Caco-2 (cell line): ENCODE results near the gene NFKB2. TPM values are rescaled to one million over a fixed set of nuclear protein-coding genes. Genes with fewer than 3 reads are reported as not detected.

Source experiments
- BruUV-seq: library from RNA; stranded (reverse); fragments of 400-500 nt; replicated peaks from 2 replicates; lab custom pipeline; 2021; lab: Mats Ljungman, UMichigan
- CTCF ChIA-PET: fragments of 300-600 bp; sonication (Branson Sonifier 250); formaldehyde crosslinking; loops from one replicate; lab custom pipeline; 2022; ENCODE audit warnings: antibody characterized with exemption; lab: Charles Lee
- POLR2A ChIA-PET: fragments of 300-600 bp; sonication (Branson Sonifier 250); formaldehyde crosslinking; loops from one replicate; lab custom pipeline; 2022; ENCODE audit warnings: antibody characterized with exemption; lab: Charles Lee
- DNase-seq, 2 experiments: peaks; one replicate each; pipeline versions ENCODE4 v3.0.0 to v3.0.0-alpha.2; 2020 to 2022
- H3K27me3 ChIP-seq: replicated peaks from 2 replicates; pipeline ENCODE4 v1.6.0; 2011; ENCODE audit warnings: low read length; ENCODE audit not compliant: control insufficient read depth, insufficient read depth
- H3K36me3 ChIP-seq: 2 replicates; pipeline ENCODE4 v1.5.1; 2011; ENCODE audit warnings: low read length; ENCODE audit not compliant: control insufficient read depth, insufficient read depth
- H3K4me1 ChIP-seq: fragments of 250-450 bp; sonication (Bioruptor Pico); 2 replicates; pipeline ENCODE4 v1.5.1; 2020; ENCODE audit warnings: mild to moderate bottlenecking
- H3K4me3 ChIP-seq: 2 replicates; pipeline ENCODE4 v1.5.1; 2011; ENCODE audit warnings: low read depth, mild to moderate bottlenecking, control low read depth, low read length
- H3K9me3 ChIP-seq: fragments of 250-450 bp; sonication (Bioruptor Pico); 2 replicates; pipeline ENCODE4 v1.5.1; 2020; ENCODE audit warnings: mild to moderate bottlenecking, moderate library complexity
- H3K27ac Mint-ChIP-seq: one replicate; pipeline ENCODE4 v1.8.0; 2022; ENCODE audit warnings: mixed read lengths; ENCODE audit not compliant: unreplicated experiment
- H3K27me3 Mint-ChIP-seq: one replicate; pipeline ENCODE4 v1.8.0; 2022; ENCODE audit warnings: mixed read lengths; ENCODE audit not compliant: insufficient read depth, unreplicated experiment
- H3K36me3 Mint-ChIP-seq: one replicate; pipeline ENCODE4 v1.8.0; 2022; ENCODE audit warnings: mild to moderate bottlenecking, mixed read lengths; ENCODE audit not compliant: insufficient read depth, unreplicated experiment
- H3K4me1 Mint-ChIP-seq: one replicate; pipeline ENCODE4 v1.8.0; 2022; ENCODE audit warnings: low read depth, mixed read lengths; ENCODE audit not compliant: unreplicated experiment
- H3K4me3 Mint-ChIP-seq: one replicate; pipeline ENCODE4 v1.8.0; 2022; ENCODE audit warnings: mild to moderate bottlenecking, moderate library complexity, mixed read lengths; ENCODE audit not compliant: unreplicated experiment
- H3K9me3 Mint-ChIP-seq: one replicate; pipeline ENCODE4 v1.8.0; 2022; ENCODE audit warnings: mixed read lengths; ENCODE audit not compliant: unreplicated experiment
- CTCF ChIP-seq, 2 experiments: fragments of 200-600 bp in 1 of 2; IDR thresholded peaks; 1 replicate in 1 of 2; 2 replicates in 1 of 2; pipeline versions ENCODE4 v1.5.1 to v1.8.0; 2011 to 2022; ENCODE audit warnings: antibody characterized with exemption in 1 of 2, control low read depth in 1 of 2, inconsistent platforms in 1 of 2, low read depth in 1 of 2, low read length in 1 of 2, mild to moderate bottlenecking in 1 of 2, moderate library complexity in 1 of 2; ENCODE audit not compliant: insufficient read depth in 1 of 2, severe bottlenecking in 1 of 2, unreplicated experiment in 1 of 2
- intact Hi-C: fragments of 100-400 bp; cut with micrococcal nuclease; formaldehyde crosslinking; loops from one replicate; pipeline ENCODE4 v1.10.0; 2022; ENCODE audit not compliant: unreplicated experiment
- total RNA-seq: library from RNA; stranded (reverse); gene quantifications from 2 replicates; pipeline ENCODE4 v1.2.3, GENCODE V29; 2022

The NFKB2 gene
- total RNA-seq, 1 experiment from 2014 or later: 36.5 TPM

GRCh38 chr10:102425444-102425843 lies 29.9 kb downstream of the NFKB2 start:
- no peak overlapping the region for H3K4me3 Mint-ChIP-seq
- BruUV-seq: no TSS peak
- no peak for TF ChIP-seq CTCF (IDR thresholded peaks at IDR 0.05; ENCODE audit: insufficient read depth in 1 of 2, low read depth in 1 of 2, low read length in 1 of 2, severe bottlenecking in 1 of 2, unreplicated experiment in 1 of 2)
- intact Hi-C loops: no loop called here
- no peak for DNase-seq
- H3K27ac Mint-ChIP-seq: no peak overlapping the region
- no peaks in the 10 kb centered on the region for H3K9me3 Mint-ChIP-seq
- no peaks in the 10 kb centered on the region for H3K4me1 Mint-ChIP-seq
- no peaks in the 10 kb centered on the region for H3K9me3 ChIP-seq
- H3K27me3 Mint-ChIP-seq: no peaks in the 10 kb centered on the region
- 0 out of 2 replicates have a peak, but pooled peaks cover 1% of the 10 kb centered on the region for H3K36me3 ChIP-seq
- peaks cover 5% of the 10 kb centered on the region; the same call in 1 of the 2 replicates for H3K4me1 ChIP-seq
- ChIA-PET POLR2A (no interaction called here), CTCF (interaction anchor here (0.5 to 1.1 kb wide), 2 partner anchors 57 to 158 kb away, joined by 3 read pairs; no protein-coding TSS in a partner anchor)
- no peaks in the 10 kb centered on the region for H3K27me3 ChIP-seq
- no peak overlapping the region for H3K4me3 ChIP-seq
- H3K36me3 Mint-ChIP-seq: peaks cover 20% of the 10 kb centered on the region

- TF ChIP-seq CTCF (IDR thresholded peaks at IDR 0.05; ENCODE audit: insufficient read depth in 1 of 2, low read depth in 1 of 2, low read length in 1 of 2, severe bottlenecking in 1 of 2, unreplicated experiment in 1 of 2): no peak
- ChIA-PET CTCF (no interaction called here), POLR2A (interaction anchor here (0.6 kb wide), 1 partner anchor 23 kb away, joined by 3 read pairs; no protein-coding TSS in a partner anchor)
- DNase-seq: no peak
- Histone ChIP-seq H3K27me3 (no peaks in the 10 kb centered on the region), H3K4me1 (peaks cover 5% of the 10 kb centered on the region; the same call in 1 of the 2 replicates), H3K9me3 (no peaks in the 10 kb centered on the region), H3K4me3 (no peak overlapping the region), H3K36me3 (0 out of 2 replicates have a peak, but pooled peaks cover 1% of the 10 kb centered on the region)
- intact Hi-C loops: no loop called here
- no peak overlapping the region for H3K4me3 Mint-ChIP-seq
- H3K27me3 Mint-ChIP-seq: no peaks in the 10 kb centered on the region
- BruUV-seq: no TSS peak
- H3K4me1 Mint-ChIP-seq: peaks cover 6% of the 10 kb centered on the region
- no peaks in the 10 kb centered on the region for H3K9me3 Mint-ChIP-seq
- H3K36me3 Mint-ChIP-seq: peaks cover 7% of the 10 kb centered on the region
- H3K27ac Mint-ChIP-seq: no peak overlapping the region
Observed at GRCh38 chr10:102426803-102427287, 31.3 kb downstream of the NFKB2 start.

- Histone ChIP-seq H3K36me3 (no peaks in the 10 kb centered on the region), H3K27me3 (no peaks in the 10 kb centered on the region), H3K4me1 (peaks cover 2% of the 10 kb centered on the region), H3K4me3 (no peak overlapping the region), H3K9me3 (no peaks in the 10 kb centered on the region)
- intact Hi-C loops: no loop called here
- no peak for DNase-seq
- ChIA-PET POLR2A (no interaction called here), CTCF (no interaction called here)
- BruUV-seq: no TSS peak
- H3K27ac Mint-ChIP-seq: no peak overlapping the region
- H3K36me3 Mint-ChIP-seq: no peaks in the 10 kb centered on the region
- H3K4me1 Mint-ChIP-seq: peaks cover 16% of the 10 kb centered on the region
- no peaks in the 10 kb centered on the region for H3K9me3 Mint-ChIP-seq
- H3K4me3 Mint-ChIP-seq: no peak overlapping the region
- H3K27me3 Mint-ChIP-seq: no peaks in the 10 kb centered on the region
- TF ChIP-seq CTCF (IDR thresholded peaks at IDR 0.05; ENCODE audit: insufficient read depth in 1 of 2, low read depth in 1 of 2, low read length in 1 of 2, severe bottlenecking in 1 of 2, unreplicated experiment in 1 of 2): no peak
Observed at GRCh38 chr10:102429468-102429867, 34.0 kb downstream of the NFKB2 start.
